Epithelial cell of prostate (primary cell): ENCODE data around the gene KRT78.

Experiments used
- DNase-seq: peaks from one replicate; pipeline ENCODE4 v3.0.0-alpha.2; 2011; ENCODE audit warnings: low read depth, low spot score
- H3K27ac ChIP-seq: fragments of 450-650 bp; 2 replicates; pipeline ENCODE4 v1.5.1; 2017; ENCODE audit warnings: mild to moderate bottlenecking

KRT78 gene

DNA sequence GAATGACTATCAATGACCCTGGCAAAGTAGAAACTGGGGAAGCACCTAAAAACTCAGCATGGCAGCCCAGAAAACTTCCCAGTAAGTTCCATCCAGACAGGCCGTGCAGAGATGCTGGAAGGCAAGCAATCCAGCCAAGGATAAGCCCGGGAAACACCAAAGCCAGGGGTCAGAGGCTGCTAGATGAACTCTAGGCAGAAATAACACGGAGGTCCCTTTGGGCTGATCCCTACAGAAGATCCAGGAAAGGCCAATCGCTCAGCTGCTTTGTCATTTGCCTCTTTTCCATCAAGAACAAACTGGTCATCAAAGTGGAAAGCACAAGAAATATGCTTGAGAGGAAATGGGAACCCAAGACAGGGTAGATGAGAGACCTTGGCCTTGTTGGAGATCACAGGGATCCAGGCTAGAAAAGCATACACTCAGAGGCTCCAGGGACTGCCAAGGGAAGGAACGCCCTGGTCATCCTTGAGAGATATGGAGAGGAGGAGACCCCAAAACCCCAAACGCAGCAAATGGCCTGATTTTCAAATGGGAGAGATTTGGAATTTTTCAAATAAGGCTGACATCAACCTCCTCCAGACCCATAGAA is 21.2 kb downstream of the KRT78 start:
- no peak overlapping the region for H3K27ac ChIP-seq
- no peak for DNase-seq

DNA sequence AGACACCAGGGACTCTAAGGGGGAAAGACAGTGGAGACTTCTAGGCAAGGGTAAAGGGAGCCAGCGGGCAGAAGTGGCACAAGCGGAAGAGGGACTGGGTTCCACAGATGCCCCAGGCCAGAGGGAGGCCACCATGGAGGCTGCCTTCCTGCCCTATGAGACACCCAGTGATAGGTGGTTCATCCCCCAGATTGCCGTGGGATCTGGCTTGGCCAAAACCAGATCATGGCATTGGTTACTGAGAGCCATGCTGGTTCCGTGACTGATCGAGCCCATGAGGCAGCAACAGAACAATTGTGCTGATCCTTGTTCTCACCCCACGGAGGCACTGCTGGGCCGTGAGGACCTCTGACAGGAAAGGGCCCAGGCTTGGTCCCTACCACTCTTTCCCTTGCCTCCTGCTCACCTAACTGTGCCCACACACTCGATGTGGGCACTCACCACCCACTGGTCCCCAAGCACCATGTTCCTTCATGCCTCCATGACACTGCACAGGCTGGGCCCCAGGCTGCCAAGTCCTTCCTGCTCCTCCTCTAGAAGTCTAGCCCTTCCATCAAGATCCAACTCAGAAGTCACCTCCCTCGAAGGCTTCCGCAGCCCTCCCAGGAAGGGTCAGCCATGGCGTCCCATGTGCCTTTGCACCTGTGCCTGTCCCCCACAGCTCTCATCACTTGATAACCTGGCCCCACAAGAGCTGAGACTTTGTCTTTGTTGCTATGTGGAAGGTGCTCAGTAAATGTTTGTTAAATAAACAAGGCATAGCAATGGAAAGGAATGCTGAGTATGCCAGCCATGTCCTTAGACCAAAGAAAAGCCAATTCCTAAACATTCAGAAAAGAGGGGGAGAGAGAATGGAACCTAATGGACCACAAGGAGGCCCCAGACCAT is 21.9 kb downstream of the KRT78 start:
- DNase-seq: no peak
- no peak overlapping the region for H3K27ac ChIP-seq

DNA sequence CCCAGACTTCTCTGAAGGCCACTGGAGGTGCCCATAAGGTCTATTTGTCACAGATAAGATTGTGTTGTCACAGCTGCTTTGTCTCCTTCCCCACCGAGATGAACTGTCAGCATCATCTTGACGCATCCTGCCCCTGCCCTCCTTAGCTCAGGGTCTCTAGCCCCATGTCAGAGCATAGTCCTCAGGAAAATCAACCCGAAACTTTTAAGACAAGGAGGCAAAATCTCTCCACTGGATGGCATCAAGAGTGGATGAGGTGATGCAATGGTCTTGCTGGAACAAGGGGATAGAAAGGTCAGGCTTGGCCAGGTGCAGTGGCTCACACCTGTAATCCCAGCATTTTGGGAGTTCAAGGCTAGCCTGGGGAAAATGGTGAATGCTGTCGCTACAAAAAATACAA is 22.8 kb downstream of the KRT78 start:
- DNase-seq: no peak
- H3K27ac ChIP-seq: no peak overlapping the region

DNA sequence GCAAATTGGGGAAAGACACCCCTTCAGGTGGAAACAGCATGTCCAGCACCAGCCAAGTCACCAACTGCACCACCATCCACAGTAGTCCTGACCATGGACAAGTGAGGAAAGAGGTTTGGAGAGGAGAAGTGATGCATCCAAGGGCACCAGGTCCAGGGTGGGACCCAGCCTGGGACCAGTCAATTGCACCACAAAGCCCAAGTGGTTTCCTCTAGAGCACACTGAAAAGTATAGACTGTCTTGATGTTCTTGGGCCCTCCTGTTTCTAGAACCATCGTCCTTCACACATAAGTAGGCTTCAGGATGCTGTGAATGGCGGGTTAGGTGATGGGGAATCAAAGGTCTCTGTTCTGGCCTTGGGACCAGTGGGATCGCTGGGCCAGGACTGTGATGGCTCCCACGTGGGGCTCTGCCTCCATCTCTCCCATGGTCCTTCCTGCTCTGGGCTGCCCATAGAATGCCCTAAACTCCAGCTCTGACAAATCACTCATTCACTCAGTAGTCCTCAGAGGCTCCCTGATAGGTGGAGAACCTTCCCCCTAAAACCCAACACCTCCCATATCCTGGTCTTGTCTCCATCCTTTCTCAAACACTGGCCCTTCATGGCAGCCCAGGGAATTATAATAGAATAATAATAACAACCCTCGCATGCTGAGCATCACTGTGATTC is 23.9 kb downstream of the KRT78 start:
- DNase-seq: no peak
- H3K27ac ChIP-seq: no peak overlapping the region

DNA sequence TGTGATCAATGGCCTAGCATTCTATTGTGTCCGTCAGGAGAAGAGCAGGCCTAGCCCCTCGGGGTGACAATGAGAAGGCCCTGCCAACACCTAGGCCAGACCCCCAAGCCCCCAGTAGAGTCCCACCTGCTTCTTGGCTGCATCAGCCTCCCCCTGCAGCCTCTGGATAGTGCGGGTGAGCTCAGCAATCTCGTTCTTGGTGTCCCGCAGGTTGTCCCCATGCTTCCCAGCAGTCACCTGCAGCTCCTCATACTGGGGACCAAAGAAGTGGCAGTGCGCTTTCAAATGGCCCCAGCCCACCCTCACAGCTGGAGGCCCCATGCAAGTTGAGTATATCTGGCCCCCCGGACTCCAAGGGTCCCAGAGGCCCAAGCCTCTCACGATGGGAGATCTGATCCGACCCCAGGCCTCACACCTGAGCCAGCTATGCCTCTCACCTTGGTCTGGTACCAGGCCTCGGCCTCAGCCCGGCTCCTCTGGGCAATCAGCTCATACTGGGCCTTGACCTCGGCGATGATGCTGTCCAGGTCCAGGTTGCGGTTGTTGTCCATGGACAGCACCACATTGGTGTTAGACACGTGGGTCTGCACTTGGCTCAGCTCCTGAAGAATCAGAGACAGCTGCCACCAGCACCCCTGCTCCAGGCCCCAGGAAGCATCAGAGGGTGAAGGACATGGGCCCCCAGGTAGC is 24.9 kb downstream of the KRT78 start:
- DNase-seq: no peak
- H3K27ac ChIP-seq: no peak overlapping the region

DNA sequence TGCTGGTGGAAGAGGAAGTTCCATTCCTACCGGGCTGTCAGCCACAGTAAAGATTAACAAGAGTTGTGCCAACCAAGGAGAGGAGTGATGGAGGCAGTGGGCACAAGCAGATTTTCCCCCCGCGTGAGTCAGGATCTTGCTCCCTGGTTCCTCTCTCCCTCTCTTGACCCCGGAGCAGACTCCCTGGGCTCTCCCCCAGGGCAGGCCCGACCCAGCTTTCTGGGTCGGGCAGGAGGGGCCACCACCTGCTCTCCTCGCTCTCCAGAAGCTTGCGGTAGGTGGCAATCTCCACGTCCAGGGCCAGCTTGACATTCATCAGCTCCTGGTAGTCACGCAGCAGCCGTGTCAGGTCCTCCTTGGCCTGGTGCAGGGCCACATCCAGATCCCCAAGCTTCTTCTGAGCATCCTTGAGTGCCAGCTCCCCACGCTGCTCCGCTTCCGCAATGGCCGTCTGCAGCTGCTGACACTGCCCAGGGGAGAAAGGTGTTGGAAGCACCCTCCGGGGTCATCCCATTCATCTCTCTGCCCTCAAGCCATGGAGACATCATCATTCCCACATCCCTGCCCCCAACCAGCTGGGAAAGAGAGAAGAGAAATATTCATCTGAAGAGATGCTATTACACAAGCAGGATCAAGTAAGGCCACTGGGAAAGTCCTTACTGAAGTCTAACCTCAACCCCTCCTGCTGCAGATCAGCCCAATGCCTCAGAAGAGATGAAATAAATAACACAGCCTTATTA is 25.9 kb downstream of the KRT78 start:
- DNase-seq: no peak

DNA sequence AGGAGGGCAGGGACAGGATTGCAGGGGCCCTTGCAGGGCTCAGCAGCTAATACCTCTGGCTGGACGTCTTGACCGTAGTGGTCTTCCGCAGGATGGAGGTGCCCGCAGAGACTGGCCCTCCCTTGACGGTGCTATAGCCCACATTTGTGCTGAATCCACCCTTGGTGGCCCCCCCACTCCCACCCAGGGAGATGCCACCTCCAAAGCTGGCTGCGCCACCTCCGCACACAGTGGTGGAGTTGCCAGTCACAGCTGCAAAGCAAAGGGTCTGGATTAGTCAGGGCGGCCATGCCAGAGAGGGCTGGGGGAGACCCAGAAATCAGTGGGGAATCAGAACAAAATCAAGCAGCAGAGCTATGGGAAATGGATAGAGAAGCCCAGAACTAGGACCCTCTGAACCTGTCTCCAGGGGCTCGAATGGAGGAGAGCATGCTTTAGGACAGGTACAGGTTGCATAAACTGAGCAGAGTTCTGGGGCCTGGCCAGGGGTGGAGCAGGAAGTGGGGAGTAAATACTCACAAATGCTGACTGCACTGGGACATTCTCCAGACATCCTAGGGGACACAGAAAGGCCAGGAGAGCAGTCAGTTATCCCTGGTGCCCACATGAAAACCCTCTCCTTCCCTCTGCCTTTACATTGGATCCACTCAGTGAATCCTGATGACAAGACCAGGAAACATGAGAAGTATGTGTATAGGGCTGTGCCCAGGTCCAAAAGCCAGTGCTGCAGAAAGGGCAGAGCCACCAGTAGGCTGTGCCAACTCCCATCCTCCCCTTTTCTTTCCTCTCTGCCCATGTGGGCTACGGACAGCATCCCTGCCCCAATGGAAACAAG is 26.8 kb downstream of the KRT78 start:
- H3K27ac ChIP-seq: no peak overlapping the region
- no peak for DNase-seq

More for the DNA sequence above, 25.9 kb downstream of the KRT78 start:
- H3K27ac ChIP-seq: no peak overlapping the region

DNA sequence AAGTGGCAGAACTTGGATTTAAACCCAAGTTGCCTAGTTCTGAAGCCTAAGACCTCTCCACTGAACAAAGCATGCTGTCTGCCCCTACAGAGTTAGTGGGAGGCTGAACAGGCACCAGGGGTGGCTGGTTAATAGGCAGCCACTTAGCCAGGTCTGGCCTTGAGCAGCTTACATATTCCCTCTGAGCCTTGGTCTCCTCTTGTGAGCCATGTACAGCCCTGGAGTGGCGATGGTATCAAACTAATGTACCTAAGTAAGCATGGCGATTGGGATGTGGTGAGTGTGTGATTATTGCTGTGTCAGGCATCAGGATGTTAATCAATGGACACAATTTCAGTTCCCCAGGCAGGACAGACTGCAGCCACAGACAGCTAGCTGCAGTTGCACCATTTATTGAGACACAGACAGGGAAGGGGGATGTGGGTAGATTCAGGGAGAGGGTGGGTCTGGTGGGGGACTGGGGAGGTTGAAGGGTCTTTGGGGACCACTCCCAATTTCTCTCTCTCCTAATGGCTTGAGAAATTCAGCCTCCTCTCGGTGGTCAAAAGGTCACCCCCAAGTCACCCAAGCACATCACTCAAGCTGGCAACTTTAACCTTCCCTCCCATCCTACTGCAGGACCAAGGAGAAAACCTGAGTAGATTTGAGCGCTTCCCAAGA is 27.6 kb downstream of the KRT78 start:
- no peak overlapping the region for H3K27ac ChIP-seq
- DNase-seq: no peak

DNA sequence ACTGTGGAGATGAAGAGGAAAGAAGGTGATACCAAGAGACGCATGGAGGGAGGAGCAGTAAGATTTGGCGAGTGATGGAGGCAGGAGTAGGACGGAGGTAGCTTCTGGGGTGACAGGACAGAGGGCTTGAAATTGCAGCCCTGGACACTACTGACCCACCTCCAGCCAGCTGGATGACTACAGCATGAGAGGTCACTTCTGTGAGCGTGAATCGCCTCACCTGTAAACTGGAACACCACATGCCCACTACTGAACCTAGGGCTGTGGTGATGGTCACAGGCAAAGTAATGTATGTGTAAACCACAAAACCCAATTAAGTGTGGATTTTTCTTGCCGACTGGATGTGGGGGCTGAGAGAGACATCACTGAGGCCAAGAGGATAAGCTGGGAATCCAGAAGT is 28.3 kb downstream of the KRT78 start:
- no peak for DNase-seq
- no peak overlapping the region for H3K27ac ChIP-seq

DNA sequence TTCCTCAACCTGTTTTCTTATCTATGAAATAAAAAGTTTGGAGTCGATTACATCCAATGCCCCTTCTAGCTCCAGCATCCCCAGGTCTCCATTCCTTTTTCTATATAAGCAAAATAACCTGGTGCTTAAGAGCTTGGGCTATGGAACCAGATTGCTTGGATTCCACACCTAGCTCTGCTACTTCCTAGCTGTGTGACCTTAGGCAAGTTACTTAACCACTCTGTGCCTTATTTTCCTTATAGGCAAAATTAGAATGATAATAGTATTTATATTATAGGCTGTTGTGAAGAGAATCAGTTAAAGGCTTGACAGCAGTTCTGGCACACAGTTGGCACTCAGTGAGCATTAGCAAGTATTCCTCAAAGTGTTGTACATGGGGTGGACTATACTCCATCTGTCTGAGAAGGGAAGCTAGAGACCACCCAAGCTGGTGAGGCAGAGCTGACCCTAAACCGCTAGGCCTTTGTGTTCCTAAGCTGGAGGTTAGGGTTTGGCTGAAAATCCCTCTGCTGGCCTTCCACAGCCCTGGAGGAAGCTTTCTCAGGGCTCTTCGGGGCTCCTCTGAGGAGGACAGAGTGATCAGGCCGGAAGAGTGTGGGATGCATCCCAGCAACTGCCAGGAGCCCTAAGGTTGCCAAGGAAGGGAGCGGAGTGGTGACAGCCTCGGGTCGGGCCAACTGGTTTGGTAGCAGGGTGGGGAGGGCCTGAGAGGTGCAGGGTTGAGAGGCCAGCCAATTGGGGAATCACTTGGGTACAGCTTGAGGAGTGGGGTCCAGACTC is 28.9 kb downstream of the KRT78 start:
- DNase-seq: no peak
- H3K27ac ChIP-seq: no peak overlapping the region

DNA sequence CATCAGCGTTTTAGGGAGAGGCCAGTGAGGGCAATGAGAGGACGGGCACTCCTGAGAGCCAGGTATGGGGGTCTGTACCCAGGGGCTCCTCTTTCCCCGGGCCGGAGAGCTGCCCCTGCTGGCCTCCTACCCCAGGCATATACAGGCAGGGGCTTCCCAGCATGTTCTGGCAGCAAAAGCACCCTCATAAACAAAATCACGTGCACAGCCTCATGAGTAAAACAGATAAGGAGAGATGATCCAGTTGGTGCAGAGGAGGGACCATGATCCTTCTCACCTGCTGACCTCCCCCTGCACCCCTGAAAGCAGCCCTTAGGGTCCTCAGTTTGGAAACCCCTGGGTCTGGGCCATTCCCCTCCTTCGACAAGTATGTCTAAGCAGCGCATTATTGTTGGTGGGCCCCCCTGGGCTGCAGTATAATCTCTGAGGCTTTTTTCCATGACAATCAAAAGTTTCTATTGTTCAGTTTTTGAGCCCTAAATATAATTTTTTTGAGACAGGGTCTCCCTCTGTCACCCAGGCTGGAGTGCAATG is 29.8 kb downstream of the KRT78 start:
- no peak overlapping the region for H3K27ac ChIP-seq
- DNase-seq: no peak

DNA sequence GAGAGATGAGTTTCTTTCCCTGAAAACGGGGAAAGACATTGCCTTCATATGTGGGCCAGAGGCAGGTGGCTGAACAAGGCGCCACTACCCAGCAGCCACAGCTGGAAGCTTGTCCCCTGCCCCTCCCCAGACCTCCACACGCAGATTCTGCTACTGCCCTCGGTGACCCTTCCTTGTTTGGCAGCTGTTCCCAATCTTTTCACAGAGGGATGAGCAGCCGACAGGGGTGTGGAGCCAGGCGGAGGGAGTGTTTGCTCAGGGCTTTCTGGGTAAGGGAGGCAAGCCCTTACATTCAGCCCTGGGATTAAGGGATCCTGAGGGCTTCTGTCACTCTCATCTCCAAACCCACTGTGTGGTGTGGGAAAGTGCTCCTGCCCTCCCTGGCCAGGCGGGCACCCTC is 30.4 kb downstream of the KRT78 start:
- no peak for DNase-seq
- no peak overlapping the region for H3K27ac ChIP-seq

DNA sequence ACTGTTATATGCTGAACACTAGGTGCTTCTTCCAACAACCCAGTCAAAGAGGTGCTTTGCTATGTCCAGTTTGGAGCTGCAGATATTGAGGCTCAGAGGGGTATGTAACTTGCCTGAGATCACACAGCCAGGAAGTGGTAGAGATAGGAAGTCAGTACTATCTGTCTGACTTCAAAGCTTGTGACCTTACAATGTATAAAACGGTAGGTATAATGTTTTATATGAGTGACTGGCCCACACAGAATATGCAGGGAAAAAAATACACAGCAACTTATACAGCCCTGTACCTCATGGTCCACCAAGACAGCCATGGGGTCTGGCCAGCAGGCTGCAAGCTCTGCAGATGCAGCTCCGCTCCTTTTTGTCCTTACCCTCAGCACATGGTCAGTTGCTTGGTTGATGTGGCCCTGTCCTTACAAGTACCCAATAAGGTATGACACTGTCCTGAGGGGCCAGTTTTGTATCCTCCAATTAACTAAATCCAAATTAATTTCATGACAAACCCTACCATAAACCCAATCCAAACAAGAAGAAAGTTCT is 31.0 kb downstream of the KRT78 start:
- no peak overlapping the region for H3K27ac ChIP-seq
- no peak for DNase-seq

DNA sequence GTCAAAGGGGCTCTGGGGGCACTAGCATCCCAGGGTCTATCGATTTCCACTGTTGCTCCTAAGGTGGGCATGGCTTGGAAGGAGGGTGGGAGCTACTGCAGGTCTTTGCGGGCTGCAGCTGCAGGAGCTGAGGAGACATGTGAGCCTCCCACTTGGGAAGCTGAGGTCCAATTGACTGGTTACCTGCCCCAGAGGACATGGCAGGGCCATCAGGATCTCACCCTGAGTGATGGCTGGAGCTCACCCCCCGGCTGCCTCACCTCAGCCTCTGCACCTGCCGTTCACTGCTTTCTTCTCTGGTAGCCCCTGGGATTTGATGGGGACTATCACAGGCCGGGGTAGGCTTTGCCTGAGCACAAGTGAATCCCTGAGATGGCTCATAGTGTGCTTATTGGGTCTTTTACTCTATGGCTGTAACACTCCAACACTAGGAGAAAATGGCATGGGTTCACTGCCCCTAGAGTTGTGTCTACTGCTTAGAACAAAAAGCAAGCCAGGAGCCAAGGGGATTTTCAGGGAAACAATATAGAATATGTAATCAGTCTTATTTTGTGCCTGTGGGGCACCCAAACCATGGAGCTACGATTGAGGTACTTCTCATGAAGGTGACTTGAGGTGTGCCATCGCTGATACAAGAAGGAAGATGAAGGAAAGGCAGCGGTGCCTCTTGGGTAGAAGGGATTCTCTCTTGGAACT is 31.6 kb downstream of the KRT78 start:
- no peak overlapping the region for H3K27ac ChIP-seq
- DNase-seq: no peak

DNA sequence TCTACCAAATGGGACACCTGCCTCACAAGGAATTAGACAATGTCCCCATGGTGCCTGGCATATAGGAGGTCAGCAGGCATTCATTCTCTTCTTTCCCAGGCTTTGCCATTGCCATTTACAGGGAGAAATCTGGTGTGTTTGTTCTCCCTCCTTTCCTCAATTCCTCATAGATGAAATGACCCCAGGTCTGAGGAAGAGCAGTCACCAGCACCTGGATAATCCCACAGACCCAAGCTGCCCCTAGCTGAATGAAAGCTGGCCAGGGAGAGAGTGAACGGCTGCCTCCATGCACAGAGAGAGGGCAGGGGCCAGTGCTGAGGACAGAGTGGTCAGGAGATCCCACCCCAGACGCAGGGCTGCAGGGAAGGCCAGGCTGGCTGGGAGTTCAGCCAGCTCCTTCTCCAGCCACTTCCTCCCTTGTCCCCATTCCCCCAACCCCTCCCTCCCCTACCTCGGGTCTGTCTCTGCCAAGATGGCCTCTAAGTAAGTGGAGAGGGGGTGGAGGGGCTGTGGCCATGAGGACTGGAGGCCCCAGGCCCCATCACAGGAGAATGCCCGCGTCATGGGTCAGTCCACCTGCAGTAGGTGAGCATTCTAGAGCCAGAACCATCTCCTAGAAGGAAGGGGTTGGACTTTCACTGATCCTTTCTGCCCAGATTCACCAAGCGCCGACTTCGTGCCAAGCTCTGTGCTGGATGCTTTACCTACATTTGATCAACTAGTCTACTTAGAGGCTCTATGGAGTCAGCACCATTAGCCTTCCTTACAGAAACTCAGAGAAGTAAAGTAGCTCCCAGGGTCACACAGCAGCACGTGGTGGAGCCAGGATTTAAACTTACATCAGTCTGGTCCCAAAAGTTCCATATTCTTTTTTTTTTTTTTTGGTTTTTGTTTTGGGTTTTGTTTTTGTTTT is 32.9 kb downstream of the KRT78 start:
- no peak for DNase-seq
- no peak overlapping the region for H3K27ac ChIP-seq

DNA sequence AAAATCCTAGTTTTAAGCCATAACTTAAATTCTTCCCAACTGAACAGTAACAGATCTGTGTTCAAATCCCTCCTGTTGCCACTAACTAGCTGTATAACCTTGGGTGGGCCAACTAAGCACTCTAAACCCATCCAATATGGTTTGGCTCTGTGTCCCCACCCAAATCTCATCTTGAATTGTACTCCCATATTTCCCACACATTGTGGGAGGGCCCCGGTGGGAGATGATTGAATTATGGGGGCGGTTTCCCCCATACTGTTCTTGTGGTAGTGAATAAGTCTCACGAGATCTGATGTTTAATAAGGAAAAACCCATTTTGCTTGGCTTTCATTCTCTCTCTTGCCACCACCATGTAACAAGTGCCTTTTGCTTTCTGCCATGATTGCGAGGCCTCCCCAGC is 33.6 kb downstream of the KRT78 start:
- no peak overlapping the region for H3K27ac ChIP-seq
- no peak for DNase-seq
